K562 (cell line): ENCODE results near the gene AMH.

Experiments
- BRF2 ChIP-seq: IDR thresholded peaks from 3 replicates; pipeline ENCODE4 v1.6.1; 2011; ENCODE audit warnings: borderline replicate concordance, mild to moderate bottlenecking; ENCODE audit not compliant: insufficient read length, insufficient read depth
- CBX5 ChIP-seq: IDR thresholded peaks from 2 replicates; pipeline ENCODE4 v1.6.1; 2014; ENCODE audit warnings: low read depth, borderline replicate concordance
- E2F4 ChIP-seq: sonication (generic); formaldehyde crosslinking; IDR thresholded peaks from 2 replicates; pipeline ENCODE4 v1.8.0; 2022; ENCODE audit warnings: mild to moderate bottlenecking, low read depth, missing genetic modification reagents
- TSHZ1 ChIP-seq: fragments of 250-450 bp; sonication (Bioruptor Pico); IDR thresholded peaks from 2 replicates; pipeline ENCODE4 v1.4.0; 2020; ENCODE audit warnings: mild to moderate bottlenecking, moderate library complexity

GRCh38 chr19:2270157-2270422 lies 21.0 kb downstream of the AMH start:
- no peak for TF ChIP-seq BRF2
- no peak for TF ChIP-seq CBX5
- no peak for TF ChIP-seq E2F4
- no peak for TF ChIP-seq TSHZ1 (CRISPR knock-in tag)
